AG08396 (cell line): ENCODE results near the gene CHD9.
"Not testable (repeated sequence)": the region's sequence is repeated elsewhere in the genome, so short reads cannot be mapped to it uniquely, and the experiment has no call there.

Source experiments
- DNase-seq: peaks from one replicate; pipeline ENCODE4 v3.0.0; 2012; ENCODE audit warnings: low spot score, mixed read lengths

Gene CHD9

DNA sequence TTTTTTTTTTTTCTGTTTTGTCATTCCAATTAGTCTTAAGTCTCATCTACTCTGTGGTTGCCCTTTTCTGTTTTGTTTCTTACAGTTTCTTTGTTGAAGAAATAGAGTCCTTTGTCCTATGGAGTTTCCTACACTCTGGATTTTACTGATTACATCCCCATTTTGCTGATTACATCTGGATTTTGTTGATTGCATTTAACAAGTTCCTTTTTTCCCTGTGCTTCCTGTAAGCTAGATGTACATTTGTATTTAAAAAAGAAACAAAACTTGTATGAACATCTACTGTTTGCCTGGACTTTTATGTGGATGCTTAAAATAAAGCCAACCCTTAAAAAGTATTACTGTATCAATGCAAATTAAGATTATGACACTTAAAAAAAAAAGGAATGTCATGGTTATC is 147.6 kb downstream of the CHD9 start:
- DNase-seq: no peak

DNA sequence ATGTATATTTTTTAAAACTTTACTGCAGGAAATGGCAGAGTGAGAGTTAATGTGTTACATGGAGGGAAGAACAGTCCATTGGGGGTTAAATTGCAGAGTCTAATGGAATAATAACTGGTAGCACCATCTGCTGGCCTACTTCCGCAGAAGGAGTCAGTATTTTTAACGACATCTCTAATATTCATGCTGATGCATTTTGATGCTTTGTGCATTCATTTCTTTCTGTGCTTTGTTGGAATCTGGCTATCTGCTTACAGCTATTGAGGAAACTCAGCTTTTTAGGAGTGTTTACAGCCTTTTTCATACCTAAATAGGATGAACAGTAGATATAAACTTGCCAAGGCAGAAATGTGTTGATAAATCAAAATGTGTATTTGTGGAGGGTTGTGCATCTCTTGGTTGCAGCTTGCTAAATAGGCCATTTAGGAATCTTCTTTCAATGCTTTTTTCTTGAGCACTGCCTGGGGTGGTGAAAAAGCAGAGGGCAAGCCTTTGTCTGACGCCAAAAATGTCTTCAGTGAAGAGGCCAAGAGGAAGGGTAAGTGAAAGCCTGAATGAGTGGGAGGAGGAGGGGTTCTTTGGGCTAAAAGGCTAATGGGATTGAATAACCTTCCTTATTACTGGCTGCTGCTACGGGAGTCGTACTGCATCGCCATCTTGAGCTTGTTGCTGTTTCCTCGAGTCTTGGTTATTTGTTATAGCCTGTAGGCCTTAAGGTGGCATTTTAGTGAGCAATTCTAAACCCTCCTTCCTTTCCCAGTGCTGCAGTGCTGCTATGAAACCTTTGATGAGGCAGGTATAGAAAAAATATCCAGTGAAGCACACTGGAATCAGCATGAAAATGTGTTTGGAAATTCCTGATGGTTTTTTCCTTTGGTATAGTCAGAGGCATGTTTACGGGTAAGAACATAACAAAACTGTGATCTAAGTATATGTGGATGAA is 153.3 kb downstream of the CHD9 start:
- DNase-seq: peak; percentile 76

DNA sequence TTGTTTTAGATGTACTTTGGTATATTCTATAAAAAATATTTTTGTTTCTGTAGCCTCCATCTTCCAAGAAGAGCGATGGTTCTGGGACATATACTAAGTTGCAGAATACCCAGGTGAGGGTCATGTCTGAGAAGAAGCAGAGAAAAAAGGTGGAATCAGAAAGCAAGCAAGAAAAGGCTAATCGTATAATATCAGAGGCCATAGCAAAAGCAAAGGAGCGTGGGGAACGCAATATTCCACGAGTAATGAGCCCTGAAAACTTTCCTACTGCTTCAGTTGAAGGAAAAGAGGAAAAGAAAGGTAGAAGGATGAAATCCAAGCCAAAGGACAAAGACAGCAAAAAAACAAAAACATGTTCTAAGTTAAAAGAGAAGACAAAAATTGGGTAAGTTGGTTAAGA is 154.6 kb downstream of the CHD9 start:
- no peak for DNase-seq

DNA sequence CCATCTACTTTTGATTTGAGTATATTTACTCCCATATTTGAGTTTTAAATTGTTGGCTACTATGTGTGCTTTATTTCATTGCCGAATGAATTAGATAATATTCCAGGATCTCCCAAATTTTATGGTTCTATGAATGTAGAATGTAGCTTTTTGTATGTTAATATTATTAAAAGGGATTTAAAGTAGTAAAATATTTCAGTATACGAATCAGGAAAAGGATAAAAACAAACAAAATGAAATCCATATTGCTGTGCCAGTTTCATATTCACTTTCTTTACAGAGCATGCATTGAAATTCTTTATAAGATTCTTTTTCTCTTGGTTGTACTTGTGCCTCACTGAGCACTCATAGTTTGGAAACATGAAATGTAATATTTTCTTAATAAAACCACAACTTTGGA is 155.1 kb downstream of the CHD9 start:
- no peak for DNase-seq

DNA sequence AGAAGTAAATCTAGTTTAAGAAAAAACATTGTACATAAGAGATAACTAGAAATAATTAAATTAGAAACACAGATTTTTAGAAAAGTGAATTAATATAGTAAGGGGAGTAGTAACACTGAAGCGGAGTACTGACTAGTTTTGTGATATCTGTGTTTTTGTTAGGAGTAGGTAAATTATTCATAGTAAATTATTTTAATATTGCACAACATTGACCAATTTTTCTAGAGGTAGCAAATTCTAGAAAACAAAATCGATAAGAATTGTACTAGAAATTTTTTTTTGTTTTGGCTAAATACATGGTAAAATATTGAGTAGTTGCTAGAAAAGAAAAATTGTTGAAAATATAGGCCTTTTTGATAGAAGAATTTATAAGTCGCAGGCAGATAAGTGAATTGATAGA is 156.5 kb downstream of the CHD9 start:
- DNase-seq: no peak

DNA sequence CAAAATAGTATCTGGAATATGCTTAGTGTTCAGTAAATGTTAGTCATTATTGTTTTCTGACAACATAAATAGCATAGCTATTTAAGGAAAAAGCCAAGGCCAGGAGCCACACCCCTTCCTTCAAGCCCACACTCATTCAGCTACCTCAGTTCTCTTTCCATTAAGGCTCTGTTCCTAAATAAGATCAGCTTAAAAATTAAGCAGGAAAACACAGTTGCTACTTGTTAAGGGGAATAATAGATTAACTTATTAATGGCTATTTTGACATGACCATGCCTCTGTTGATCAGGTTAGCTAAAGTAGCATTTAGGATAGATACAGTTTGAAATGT is 158.1 kb downstream of the CHD9 start:
- no peak for DNase-seq

DNA sequence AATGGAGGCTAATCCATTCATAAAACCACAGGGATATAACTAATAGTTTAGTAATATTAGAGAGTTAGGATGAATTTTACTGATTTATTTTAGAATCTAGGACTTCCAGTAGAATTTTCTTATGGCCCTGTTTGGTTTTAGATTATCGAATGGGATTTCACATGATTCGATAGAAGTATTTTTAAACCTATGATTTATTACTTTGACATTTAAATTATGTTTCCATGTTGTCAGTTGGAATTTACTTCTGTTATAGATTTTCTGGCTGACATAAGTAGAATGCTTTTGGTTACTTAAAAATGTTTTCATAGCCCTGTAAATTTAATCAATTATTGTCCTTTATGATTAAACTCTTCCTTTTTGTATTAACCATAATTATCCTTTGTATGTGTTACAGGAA is 158.8 kb downstream of the CHD9 start:
- no peak for DNase-seq

DNA sequence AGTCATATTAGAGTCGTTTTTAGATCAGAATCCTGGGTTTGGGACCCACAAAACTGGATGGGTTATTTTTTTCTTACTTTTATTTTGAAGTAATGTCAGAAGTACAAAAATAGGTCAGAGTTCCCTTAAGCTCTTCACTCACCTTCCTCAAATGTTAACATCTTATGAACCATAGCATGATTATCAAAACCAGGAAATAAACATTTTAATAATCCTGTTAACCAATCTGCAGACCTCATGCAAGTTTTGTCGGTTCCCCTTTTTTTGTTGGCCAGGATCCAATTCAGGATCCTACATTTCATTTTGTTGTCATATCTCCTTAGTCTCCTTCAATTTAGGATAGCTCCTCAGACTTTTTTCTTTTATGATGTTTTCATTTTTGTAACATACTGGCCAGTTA is 162.0 kb downstream of the CHD9 start:
- no peak for DNase-seq

DNA sequence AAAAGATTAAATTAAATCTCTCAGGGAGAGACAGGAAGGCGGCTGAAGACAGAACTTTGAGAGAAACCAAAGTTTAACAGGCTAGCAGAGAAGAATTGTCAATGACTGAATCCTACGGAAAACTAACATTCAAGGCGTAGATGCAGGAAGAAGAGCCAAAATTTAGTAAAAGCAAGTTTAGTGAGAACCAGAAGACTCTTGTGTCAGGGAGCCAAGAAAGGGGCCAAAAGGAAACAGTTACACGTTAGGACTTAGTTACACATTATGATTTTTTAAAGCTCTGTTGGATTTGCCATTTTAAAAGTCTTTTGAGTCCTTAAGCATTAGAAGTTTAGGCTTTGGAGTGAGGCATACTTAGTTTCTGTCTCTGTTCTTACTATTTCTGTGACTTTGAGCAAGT is 164.6 kb downstream of the CHD9 start:
- DNase-seq: no peak

DNA sequence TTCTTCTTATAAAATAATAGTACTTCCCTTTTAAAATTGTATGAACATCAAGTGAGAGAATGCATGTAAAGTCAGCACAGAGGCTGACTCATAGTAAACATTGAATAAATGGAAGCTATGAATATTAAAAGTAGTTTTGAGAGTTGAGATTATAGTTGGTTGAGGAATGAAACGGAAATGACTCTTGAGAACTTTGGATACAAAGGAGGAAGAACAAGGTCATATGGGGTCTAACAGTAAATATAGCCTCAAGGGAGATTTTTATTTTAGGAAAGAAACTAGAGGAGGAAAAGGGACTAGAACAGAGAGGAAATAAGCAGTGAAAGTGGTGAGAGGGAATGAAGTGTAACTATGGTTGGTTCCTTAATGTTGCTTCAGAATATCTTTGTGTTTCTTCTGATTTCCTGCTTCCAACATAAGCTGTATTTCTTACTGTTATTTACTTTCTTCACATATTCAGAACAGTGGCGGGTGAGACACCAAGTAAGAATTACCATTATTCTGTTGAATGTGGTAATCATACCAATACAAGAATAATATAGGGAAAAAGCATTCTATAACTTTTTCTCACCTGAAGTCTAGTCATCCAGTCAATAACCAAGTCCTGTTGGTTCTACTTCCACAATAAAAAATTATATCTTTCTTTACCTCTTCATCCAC is 165.1 kb downstream of the CHD9 start:
- DNase-seq: peak; percentile 21

DNA sequence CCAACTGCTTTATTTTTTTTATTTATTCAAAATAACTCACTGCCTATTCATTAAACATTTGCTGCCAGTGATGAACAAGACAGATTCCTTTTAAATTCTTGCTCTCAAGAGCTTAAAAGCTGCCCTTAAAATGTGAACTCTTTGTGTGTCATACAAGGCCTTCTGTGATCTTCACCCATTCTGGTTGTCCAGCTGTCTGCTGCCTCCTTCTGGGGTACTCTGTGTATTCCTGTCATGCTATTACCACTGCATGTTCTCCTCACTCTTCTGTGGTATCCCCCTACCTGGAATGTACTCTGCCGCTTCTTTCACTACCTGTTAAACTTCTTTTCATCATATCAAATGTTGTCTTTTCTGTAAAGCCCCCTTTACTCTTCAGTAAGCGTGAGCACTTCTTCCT is 165.8 kb downstream of the CHD9 start:
- peak; percentile 13 for DNase-seq

DNA sequence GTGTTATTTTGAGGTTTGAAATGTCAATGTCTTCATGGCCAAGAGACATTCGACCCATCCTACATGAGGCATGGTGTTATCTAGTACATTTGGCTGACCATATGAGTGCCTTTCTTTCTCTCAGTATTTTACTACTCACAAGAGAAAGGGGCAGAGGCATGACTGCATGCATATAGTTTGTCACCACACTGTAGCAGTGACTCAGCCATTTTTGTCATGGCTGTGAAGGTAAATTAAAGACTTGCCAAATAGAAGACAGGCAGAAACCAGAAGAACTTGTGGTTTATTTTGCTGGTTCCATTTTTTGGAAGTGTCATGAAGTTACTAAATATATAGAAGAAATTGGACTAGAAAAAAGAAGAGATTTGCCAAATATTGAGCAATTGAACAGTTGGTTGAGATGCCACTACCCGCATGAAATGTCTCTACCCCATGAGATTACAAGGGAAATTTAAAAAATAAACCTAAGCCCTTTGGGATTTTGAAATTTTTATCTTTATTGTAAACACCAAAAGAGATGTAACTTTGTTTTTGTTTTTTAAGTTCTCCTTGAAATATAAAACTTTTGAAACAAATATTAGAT is 170.3 kb downstream of the CHD9 start:
- DNase-seq: no peak

DNA sequence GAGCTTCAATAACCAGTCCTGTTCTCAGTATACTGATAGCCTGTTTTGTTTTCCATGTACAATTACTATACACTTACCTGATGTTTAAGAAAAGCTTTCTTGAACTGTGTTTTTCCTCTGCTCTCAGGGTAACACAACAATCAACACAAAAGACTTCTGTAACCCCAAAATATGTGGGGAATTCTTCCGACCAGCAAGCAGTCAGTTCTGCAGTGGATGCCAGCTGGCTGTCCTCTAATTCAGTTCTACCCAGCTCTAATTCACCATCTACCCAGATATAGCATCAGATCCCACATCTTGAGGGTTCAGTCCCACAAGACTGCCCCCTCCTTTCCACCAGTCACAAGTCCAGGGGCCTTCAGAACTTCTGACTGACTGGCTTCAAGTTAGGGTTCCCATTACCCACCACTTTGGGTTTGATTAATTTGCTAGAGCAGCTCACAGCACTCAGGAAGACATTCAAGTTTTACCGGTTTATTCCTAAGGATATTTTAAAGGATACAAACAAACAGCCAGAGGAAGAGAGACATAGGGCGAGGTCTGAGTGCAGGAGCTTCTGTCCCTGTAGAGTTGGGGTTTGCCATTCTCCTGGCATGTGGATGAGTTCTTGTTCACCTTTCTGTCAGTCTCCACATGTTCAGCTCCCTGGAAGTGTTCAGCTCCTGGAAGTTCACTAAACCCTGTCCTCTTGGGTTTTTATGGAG is 178.2 kb downstream of the CHD9 start:
- no peak for DNase-seq

DNA sequence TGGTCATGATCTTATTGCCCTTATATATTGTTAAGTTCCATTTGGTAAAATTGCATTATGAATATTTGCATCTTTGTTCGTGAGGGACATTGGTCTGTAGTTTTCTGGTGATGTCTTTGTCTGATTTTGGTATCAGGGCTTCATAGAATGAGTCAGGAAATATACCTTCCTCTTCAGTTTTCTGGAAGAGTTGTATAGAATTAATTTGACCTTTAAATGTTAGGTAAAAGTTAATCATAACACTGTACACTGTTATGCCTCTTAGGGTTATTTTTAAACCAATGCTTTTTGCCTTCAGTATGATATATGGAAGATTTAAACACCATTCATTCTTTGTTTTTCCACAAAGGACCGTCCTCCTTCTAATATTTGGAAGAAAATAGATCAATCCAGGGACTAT is 180.0 kb downstream of the CHD9 start:
- no peak for DNase-seq

DNA sequence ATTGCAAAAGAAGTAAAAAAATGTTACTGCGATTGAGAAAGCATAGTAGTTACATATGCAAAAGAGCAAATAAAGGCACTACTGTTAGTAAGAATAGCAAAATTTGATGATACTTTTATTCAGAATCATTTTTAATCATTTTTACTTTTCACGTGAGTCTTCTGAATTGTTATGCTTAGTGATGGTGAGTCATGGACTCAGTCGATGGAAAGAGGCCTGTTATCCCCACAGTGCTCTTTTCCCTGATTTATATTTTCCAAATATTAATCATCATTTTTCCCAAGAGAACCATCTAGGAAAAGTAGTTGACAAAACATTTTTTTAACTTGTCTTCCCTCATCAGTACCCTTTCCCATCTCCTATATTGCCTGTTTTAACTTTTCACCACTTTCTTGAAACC is 181.1 kb downstream of the CHD9 start:
- DNase-seq: no peak

DNA sequence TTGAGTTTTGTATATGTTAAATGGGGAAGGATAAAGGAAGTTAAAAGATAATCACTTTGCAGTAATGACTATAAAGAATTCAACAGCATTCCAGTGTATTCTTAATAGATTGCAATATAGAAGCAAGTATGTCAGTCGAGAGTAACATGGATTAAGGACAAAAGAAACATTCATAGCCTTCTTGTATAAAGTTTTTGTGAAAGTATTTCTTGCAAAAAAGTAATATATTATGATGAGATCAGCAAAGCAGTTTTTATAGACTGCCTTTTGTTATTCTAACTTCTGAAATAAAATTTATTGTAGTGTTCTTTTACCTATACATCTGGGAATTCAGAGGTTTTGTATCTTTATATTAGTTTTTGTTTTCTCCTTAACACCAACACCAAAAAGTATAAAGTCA is 194.5 kb downstream of the CHD9 start:
- no peak for DNase-seq

DNA sequence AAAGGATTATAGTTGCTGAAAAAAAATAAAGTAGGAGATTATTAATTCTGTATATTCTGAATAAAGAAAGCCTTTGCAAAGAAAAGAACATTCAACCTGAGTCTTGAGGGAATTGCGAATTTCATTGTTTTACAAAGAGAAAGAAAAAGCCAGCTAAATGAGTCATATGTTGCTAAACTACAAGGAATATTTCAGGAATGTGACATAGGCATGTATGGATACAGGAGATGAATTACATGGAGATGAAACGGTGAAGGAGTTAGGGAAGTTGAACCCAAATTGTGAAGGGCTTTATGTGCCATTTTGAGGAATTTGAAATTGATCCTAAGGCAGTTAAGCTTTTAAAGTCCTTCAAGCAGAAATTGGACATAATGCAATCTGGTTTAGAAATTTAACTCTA is 202.2 kb downstream of the CHD9 start:
- no peak for DNase-seq

DNA sequence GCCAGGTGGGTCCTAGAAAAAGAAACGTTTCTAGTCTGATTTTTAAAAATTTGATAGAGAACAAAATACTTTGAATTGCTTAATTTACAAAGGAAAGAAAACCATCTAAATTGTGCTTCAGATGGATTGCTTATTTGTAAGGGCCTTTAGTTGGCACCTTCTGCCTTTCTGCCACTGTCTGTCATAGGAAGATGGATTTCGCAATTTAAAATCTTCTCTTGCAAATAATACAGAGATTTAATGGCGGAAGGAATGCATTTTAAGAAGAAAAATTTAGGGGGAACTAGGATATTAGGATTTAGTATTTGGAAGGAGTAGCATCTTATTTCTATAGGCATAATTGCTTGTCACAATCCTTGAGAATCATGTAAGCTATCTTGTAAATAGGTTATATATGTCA is 204.0 kb downstream of the CHD9 start:
- DNase-seq: no peak

DNA sequence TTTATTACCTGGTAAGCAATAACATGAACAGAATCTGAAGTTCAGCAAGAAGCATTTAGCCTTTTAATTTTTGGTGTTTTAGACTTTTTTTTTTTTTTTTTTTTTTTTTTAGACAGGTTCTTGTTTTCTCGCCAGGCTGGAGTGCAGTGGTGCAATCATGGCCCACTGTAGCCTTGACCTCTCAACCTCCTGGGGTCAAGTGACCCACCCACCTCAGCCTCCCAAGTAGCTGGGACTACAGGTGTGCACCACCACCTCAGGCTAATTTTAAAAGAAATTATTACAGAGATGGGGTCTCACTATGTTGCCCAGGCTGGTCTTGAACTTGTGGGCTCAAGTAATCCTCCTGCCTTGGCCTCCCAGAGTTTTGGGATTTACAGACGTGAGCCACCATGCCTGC is 206.5 kb downstream of the CHD9 start:
- no peak for DNase-seq

DNA sequence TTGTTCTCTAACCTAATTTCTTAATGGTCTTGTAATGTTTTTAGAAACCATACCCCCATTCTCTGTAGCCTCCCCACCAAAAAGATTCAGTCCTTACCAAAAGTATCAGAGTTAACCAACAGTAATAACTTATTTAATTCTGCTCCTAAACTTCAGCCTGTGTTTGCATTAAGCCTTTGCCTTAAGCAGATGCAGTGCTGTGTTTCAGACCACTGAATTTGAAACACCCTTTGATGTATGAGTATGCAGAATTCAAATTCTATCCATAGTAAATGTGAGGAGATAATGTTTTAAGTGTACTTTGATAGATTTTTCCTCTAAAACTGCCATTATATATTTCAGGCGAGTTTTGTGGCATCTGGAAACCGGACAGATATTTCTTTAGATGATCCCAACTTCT is 207.9 kb downstream of the CHD9 start:
- no peak for DNase-seq

DNA sequence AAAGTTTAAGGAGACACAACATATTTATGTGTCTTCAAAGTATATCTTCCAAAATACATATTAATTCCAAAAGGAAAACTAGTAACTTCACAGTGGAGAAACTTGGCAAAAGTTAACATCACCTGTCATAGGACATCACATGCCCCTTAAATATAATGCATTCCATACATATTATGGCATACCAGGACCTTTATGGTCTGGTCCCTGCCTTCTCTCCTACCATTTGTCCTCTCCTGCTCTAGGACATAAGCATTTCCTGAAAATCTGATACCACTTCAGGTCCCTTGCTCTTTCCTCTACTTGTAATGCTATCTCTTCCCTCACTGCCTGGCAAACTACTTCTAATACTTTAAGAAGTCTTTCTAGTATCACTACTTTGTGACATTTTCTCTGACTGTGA is 211.4 kb downstream of the CHD9 start:
- DNase-seq: no peak

DNA sequence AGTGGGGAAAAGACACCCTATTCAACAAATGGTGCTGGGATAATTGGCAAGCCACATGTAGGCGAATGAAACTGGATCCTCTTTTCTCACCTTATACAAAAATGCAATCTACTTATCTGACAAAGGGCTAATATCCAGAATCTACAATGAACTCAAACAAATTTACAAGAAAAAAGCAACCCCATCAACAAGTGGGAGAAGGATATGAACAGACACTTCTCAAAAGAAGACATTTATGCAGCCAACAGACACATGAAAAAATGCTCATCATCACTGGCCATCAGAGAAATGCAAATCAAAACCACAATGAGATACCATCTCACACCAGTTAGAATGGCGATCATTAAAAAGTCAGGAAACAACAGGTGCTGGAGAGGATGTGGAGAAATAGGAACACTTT is 223.7 kb downstream of the CHD9 start:
- not testable (repeated sequence) for DNase-seq

DNA sequence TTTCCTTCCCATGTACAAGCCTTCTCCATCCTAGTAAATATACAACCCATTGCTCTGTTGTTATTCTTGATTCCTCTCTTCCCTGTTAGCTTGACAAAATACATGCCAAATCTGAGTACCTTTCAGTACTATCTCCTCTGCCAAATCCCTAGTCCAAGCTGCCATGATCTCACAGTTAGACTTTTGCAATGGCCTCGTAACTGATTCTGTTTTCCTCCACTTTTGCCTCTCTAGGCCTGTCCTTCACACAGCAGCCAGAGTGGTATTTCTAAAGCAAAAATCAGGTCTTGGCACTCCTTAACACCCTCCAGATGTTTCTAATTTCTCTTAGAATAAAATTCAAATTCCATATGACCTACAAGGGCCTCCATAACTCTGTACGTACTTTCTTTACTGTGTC is 226.5 kb downstream of the CHD9 start:
- DNase-seq: no peak
